Heart left ventricle (tissue), 13 donors: ENCODE data around the gene RNFT2.
"Not testable (repeated sequence)": the region's sequence is repeated elsewhere in the genome, so short reads cannot be mapped to it uniquely, and the experiment has no call there.

Experiments used
- CTCF ChIP-seq, 12 donors: fragments of 200-600 bp; sonication (generic) in 4 of 12; IDR thresholded peaks; one replicate each; pipeline versions ENCODE4 v1.5.0 to v1.8.0; 2018 to 2022; ENCODE audit warnings: antibody characterized with exemption in 12 of 12, mild to moderate bottlenecking in 5 of 12
- POLR2A ChIP-seq, 2 donors: fragments of 450-650 bp; IDR thresholded peaks; one replicate each; pipeline ENCODE4 v1.6.1; 2017; ENCODE audit warnings: antibody characterized with exemption in 2 of 2, mild to moderate bottlenecking in 2 of 2, moderate library complexity in 2 of 2
- donor health status: ischemic (EF 13 %, LVEDD 7.1; RV severe dilation, severe dysfunction).
- donor health status: DM: no; HTN: yes; CAD: no.
- donor health status: DM: no; HTN: no; CAD: no.
- donor health status: ischemic (EF 25% LVEDD 6.9; RV normal size, moderate dysfunction).
- donor health status: ischemic (EF 25% LVEDD 5.7; RV mildly dilated, moderate dysfunction).
- donor health status: ischemic (EF 35%, LVEDD 5.7; RV mildly dilated, moderate dysfunction).
- donor health status: nonischemic (EF 11% LVEDD 7.7; RV severe dilation, severe dysfunction).
- donor health status: DM: yes; HTN: yes; CAD: no.
- donor health status: PGD.
- donor health status: ischemic (EF 29% LVEDD 5.4; RV normal size, mild dysfunction).
- donor health status: nonischemic (EF 23%, LVEDD 6.1; RV moderate dilation, normal function).

GRCh38 chr12:116754783-116755182, 16.7 kb downstream of the RNFT2 start:
- TF ChIP-seq CTCF, POLR2A (IDR thresholded peaks at IDR 0.05): not testable (repeated sequence)
